ENCODE measurements around the gene IPO13.
A peak's percentile ranks its signal among the peaks of the same experiment; 100 is the strongest.

Gene IPO13

GRCh38 chr1:43930168-43930948, 16.4 kb upstream of the IPO13 start:
- no peak for DNase-seq (ENCODE audit: low read depth)
- TF ChIP-seq CTCF (IDR thresholded peaks at IDR 0.05; ENCODE audit: control insufficient read depth, insufficient read depth, low read depth, low read length, missing control alignments): peak; percentile 33
- H3K4me3 ChIP-seq (ENCODE audit: control insufficient read depth, low read depth, low read length): no peak overlapping the region

- H3K4me3 ChIP-seq (ENCODE audit: control insufficient read depth, low read depth, low read length): no peak overlapping the region
- no peak for TF ChIP-seq CTCF (IDR thresholded peaks at IDR 0.05; ENCODE audit: control insufficient read depth, insufficient read depth, low read depth, low read length, missing control alignments)
These were observed 15.8 kb upstream of the IPO13 start for GRCh38 chr1:43930949-43931275.

GRCh38 chr1:43931711-43932660, 14.8 kb upstream of the IPO13 start:
- no peak for TF ChIP-seq CTCF (IDR thresholded peaks at IDR 0.05; ENCODE audit: control insufficient read depth, insufficient read depth, low read depth, low read length, missing control alignments)
- no peak overlapping the region for H3K4me3 ChIP-seq (ENCODE audit: control insufficient read depth, low read depth, low read length)
- DNase-seq (ENCODE audit: low read depth): no peak

More at GRCh38 chr1:43930949-43931275, 15.8 kb upstream of the IPO13 start:
- no peak for DNase-seq (ENCODE audit: low read depth)

GRCh38 chr1:43932786-43933385, 13.9 kb upstream of the IPO13 start:
- peak overlapping the region; percentile 43 for H3K4me3 ChIP-seq (ENCODE audit: control insufficient read depth, low read depth, low read length)
- DNase-seq (ENCODE audit: low read depth): no peak
- TF ChIP-seq CTCF (IDR thresholded peaks at IDR 0.05; ENCODE audit: control insufficient read depth, insufficient read depth, low read depth, low read length, missing control alignments): no peak

- no peak for DNase-seq (ENCODE audit: low read depth)
- peak within 1 kb of the TSS; percentile 43 for H3K4me3 ChIP-seq (ENCODE audit: control insufficient read depth, low read depth, low read length)
- no peak for TF ChIP-seq CTCF (IDR thresholded peaks at IDR 0.05; ENCODE audit: control insufficient read depth, insufficient read depth, low read depth, low read length, missing control alignments)
These were observed 13.2 kb upstream of the IPO13 start, which contains the start of gene ARTN for GRCh38 chr1:43933386-43934100. Gene ARTN, plus strand, starts transcription at chr1:43933801. Its CDS starts 1,856 bp downstream, at chr1:43935657.
